H7 (cell line): ENCODE data around the gene CD4. TPM values are rescaled to one million over a fixed set of nuclear protein-coding genes. Genes with fewer than 3 reads are reported as not detected.

Source experiments
- DNase-seq: peaks from one replicate; pipeline ENCODE4 v3.0.0; 2012
- H3K27me3 ChIP-seq: 2 replicates; pipeline ENCODE4 v1.6.0; 2011; ENCODE audit warnings: mild to moderate bottlenecking, low read length; ENCODE audit not compliant: control insufficient read depth, insufficient read depth
- H3K36me3 ChIP-seq: replicated peaks from 2 replicates; pipeline ENCODE4 v1.5.1; 2011; ENCODE audit warnings: low read length; ENCODE audit not compliant: control insufficient read depth, insufficient read depth
- H3K4me3 ChIP-seq: 2 replicates; pipeline ENCODE4 v1.5.1; 2011; ENCODE audit warnings: low read depth, mild to moderate bottlenecking, control low read depth, low read length, moderate library complexity; ENCODE audit not compliant: insufficient read depth
- total RNA-seq: library from RNA; depleted of rRNA; stranded (reverse); fragments of >200 nt; shearing (Covaris generic); gene quantifications from 2 replicates; pipeline ENCODE4 v1.2.3, GENCODE V29; 2014

Gene CD4
- total RNA-seq, 1 experiment from 2014 or later: 0.66 TPM

DNA sequence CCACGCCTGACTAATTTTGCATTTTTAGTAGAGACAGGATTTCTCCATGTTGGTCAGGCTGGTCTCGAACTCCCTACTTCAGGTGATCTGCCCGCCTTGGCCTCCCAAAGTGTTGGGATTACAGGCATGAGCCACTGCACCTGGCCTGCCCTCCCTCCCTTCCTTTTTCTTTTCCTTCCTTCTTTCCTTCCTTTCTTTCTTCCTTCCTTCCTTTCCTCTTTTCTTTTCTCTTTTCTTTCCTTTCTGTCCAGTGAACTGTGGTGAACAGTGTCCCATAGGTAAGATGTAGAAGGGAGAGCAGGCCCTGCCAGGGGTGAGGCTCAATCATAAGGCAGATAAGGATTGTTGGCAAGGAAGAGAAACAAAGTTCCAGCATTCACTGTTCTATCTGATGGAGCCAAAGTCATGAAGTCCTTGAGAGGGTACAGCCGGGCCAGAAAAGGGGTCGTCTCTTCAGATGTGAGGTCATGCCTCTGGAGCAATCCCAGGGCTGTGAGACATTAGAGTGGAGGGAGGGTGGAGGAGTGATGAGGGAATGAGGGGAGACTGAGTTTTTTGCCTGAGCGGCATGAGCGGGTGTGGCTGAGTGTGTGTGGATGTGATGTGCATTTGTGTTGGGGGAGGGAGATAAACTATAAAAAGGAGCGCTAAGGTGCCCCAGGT lies 32.2 kb upstream of the CD4 start:
- Histone ChIP-seq H3K27me3 (no peaks in the 10 kb centered on the region), H3K4me3 (no peak overlapping the region), H3K36me3 (no peaks in the 10 kb centered on the region)
- no peak for DNase-seq

DNA sequence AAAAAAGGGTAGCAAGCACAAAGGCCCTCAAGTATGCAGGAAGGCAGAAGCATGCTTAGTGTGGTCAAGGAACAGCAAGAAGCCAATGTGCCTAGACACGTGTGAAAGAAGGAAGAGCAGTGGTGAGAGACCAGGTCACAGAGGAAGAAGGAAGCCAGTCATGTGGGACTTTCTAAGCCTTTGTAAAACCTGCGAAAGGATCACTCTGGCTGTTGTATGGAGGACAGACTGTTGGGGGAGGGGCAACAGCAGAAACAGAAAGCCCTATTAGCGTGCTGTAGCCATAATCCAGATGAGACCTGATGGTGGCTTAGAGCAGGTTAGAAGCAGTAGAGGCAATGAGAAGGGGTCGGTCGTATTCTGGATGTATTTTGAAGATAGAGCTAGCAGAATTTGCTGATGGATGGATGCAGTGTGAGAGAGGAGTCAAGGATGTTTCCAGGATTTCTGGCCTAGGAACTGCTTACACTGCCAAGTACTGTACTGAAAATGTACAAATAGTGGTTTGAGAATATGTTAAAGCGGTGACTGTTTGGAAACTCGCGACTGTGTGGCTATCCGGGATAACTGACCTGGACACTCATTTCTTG lies 30.7 kb upstream of the CD4 start:
- H3K36me3 ChIP-seq: no peaks in the 10 kb centered on the region
- no peak for DNase-seq
- no peaks in the 10 kb centered on the region for H3K27me3 ChIP-seq
- H3K4me3 ChIP-seq: no peak overlapping the region

DNA sequence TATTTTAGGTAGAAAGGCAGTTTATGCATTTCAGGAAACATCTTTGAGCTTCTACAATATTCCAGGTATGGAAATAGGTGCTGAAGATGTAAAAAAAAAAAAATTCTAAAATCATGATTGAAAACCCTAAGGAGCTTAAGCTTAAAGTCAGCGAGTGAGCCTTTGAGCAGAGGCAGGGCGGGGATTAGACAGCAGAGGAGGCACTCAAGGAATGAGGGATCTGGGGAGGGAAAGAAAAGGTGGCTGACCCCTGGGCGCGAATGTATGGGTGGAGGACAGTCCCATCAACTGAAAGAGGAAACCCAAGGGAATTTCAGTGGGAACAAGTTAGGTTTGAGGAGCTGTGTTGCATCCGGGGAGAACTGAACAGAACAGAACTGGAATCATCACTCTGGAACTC lies 29.6 kb upstream of the CD4 start:
- Histone ChIP-seq H3K4me3 (no peak overlapping the region), H3K27me3 (no peaks in the 10 kb centered on the region), H3K36me3 (no peaks in the 10 kb centered on the region)
- no peak for DNase-seq

DNA sequence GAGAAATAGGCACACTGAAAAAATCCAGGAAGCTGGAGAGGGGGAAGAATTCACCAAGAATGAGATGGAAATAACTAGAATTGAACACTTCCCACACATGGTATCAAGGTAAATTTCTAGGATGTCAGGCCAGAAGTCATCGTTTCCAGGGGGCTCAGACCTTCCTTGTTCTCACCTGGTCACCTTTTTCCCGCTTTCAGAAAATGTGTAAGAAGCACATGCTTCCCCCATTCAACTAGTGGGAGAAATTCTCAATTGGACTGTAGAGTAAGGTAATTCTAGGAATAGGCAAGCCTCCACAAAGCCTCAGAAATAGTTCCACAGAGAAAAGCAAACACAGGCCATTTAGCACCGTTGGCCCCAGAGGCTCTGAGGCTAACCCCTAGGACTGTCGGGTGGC lies 25.9 kb upstream of the CD4 start:
- no peak for DNase-seq
- no peak overlapping the region for H3K4me3 ChIP-seq

DNA sequence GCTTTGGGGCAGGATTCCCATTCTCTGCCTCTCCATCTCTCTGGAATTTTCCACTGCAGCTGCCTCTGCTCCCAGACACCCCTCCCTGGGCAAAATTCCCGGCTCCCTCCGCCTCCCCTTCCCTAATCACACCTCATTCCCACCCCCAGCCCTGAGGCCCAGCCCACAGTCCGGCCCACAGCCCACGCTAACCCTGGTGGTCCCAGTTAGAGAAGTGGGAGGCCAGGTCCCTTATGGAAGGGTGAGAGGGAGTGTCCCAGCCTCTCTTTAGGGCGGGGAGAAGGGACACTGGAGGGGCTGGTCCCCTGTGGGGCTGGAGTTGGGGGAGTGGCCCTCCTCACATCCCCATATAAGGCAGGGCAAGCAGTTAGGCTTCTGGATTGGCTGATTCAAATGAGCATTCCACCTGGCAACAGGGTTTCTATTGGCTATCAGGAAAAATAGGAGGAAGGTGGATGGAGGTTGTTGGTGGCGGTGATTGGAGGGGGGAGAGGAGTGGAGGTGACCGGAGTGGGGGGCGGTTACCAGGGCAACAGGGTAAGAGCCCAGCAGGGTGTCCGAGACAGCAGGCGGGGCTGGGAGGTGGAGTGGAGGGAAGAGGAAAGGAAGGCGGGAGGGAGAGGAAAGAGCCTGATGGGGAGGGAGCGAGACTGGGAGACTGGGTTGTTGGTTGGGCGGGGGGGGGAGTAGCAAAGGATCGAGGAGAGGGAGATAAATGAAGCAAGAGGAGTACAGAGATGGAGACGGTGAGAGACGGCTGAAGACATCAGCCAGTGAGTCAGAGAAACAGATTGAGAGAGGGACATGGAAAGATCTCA lies 25.1 kb upstream of the CD4 start:
- Histone ChIP-seq H3K4me3 (peak overlapping the region; percentile 20), H3K36me3 (no peaks in the 10 kb centered on the region), H3K27me3 (peaks cover 10% of the 10 kb centered on the region)
- peak; percentile 96 for DNase-seq

More for the DNA sequence above, 25.9 kb upstream of the CD4 start:
- Histone ChIP-seq H3K36me3 (no peaks in the 10 kb centered on the region), H3K27me3 (peaks cover 9% of the 10 kb centered on the region)

DNA sequence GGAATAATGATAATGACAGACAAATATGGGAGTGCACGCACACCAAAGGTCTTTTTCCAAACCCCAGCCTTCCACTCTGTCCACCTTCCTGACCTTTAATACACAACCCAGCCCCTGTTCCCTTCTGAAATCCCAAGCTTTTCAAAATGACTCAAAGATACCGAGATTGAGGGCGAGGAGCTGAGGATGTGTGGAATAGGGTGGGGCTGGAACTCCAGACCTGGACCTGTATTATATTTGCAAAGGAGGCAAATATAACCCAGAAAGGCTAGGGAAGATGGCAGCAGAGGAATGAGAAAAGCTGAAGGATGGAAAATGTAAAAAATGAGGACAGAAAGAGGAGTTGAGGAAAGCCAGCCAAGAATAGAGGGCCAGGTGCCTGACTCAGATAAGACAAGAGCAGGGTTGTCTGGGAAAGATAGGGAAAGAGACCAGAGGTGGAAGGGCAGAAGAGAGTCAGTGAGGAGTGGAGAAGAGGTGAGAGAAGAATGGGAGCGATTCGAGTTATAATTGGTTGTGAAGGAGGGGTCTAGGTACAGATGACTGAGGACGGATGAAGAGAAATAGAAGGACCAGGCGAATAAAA lies 24.2 kb upstream of the CD4 start:
- peak overlapping the region; percentile 84 for H3K4me3 ChIP-seq
- peaks cover 10% of the 10 kb centered on the region for H3K27me3 ChIP-seq
- DNase-seq: no peak
- peaks cover 2% of the 10 kb centered on the region for H3K36me3 ChIP-seq

DNA sequence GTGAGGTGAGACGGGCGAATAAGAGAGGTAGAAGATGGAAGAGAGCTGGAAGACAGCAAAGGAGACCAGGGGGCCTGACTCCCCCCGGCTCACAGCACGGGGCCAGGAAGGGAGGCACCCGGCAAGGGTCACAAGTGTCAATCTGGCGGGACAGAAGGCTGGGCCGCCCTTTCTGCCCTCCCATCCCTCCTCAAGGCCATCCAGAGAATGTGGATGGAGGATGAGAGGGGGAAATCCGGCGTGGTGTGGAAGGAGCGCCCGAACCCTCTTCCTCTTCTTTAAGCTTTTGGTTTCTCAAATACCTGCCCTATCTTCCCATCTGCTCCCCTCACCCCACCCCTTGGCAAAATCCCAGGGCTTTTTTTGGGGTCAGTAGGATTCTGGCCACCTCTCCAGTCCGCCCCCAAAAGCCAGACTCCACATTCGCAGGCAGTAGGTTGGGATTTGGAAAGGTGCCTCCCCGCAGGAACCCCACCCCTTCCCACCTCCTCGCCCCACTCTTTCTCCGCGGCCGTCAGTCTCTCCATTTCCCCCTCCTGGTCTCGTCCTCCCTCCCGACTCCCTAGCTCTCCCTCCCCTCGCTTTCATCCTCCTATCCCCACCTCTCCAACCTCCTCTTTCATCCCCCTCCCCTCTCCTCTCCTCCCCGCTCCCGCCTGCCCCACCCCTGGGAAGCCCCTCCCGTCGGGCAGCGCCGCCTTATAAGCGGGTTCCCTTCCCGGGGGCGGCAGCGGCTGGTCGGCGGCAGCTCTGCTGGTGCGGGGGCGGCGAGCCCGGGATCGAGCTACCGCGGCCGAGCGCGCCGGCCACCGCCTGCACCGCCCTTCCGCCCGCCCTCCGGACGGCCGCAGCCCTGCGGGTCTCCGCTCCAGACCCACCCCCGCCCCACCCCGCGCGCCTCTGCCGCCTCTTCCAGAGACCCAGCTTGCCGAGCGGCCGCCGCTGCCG lies 23.4 kb upstream of the CD4 start, which contains the start of gene PTMS:
PTMS (plus strand) TSS at position 730 of the 948 bp plus-strand sequence. CDS start 343 bp downstream, outside the sequence.
- peak; percentile 96 for DNase-seq
- H3K27me3 ChIP-seq: peaks cover 10% of the 10 kb centered on the region
- H3K36me3 ChIP-seq: peaks cover 2% of the 10 kb centered on the region
- H3K4me3 ChIP-seq: peak within 1 kb of the TSS; percentile 84

DNA sequence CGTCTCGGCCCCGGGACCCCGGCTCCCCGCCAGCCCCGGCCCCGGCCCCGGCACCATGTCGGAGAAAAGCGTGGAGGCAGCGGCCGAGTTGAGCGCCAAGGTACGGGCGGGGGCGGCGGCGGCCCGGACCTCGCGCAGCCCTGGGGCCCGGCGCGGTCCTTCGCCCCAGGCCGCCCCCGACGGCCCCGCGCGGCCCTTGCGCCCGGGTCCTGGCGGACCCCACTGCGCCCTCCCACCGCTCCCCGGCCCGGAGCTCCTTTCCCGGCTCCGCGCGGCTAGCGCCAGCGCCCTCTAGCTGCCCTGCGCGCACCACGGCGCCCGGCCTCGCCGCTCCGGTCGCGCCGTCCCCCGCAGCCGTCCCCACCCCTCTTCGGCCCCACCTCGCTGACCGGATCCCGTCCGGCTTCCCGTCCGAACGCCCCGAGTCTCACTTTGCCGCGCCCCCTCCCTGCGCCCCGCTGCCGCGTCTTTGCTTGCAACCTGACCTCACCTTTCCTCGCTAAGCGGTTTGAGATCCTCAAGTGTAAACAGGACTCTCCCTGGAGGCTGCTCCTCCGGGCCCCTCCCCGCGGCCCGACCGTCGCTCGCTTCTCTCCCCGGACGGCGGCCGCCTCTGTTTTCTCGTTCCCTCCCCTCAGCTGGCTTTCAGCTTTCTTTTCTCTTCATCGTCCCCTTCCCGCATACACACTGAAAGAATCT lies 22.5 kb upstream of the CD4 start:
- peaks cover 16% of the 10 kb centered on the region for H3K27me3 ChIP-seq
- DNase-seq: peak; percentile 91
- peaks cover 3% of the 10 kb centered on the region for H3K36me3 ChIP-seq
- H3K4me3 ChIP-seq: peak overlapping the region; percentile 84

DNA sequence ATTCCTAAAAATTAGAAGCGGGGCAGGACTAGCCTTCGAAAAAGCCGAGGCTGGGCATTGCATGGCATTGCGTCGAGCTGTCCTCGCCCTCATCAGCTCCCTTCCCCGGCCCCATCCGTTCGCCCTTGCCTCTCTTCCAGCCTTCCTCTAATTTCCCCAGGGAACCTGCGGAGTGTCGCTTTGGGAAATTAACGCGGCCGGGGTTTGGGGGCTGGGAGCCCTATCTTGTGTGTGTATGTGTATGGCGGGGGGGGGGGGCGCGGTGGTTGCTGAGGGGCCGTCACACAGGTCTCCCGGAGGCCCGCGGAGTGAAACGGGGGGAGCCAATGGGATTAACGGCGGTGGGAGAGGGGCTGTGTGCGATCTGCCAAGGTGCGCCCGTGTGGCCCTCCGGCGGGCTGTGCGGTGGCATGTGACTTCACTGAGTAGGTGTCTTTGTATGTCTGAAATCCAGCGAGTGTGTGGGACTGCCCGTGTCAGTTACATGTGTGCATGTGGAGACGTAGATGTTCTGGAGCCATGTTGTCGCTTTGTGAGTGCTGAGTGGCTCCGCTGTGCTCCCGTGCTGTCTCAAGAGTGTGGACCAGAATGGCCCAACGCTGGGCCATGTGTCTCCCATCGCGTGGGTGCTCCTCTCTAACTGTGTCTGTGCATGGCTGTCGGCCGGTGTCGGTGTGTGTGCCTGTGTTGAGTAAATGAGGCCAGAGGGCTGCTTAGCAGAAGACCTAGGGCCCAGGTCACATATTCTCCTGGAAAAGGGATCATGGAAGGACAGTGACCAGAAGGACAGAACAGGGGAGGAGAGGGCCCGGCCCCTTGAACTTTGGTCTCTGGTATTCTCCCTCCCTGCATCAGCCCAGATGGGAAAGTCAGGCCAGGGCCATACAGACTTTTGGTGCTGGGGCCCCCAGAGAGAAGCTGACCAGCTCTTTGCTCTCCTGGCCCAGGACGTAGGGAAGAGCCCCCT lies 21.7 kb upstream of the CD4 start:
- DNase-seq: peak; percentile 70
- Histone ChIP-seq H3K4me3 (peak overlapping the region; percentile 84), H3K27me3 (peaks cover 25% of the 10 kb centered on the region), H3K36me3 (peaks cover 3% of the 10 kb centered on the region)

DNA sequence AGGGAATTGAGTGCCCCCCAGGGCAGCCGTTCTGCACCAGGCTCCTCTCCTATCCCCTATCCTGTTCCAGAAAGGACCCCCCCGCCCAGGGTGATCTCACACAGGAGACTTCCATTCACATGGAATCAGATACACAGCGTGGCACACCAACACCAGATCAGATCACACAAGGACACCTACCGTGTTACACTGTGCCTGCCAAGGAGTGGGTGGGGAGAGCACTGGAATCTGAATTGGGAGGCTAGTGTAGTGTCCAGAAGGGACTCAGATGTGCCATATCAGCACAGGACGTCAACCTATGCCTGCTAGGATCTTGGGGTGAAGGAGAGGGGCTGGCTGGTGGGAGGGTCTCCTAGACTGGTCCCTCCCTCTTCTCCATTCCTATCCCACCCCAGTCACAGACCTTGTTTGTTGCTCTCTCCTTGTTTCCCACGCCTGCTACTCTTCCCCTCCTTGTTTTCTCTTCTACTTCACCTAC lies 20.9 kb upstream of the CD4 start:
- Histone ChIP-seq H3K4me3 (peak overlapping the region; percentile 84), H3K36me3 (peaks cover 3% of the 10 kb centered on the region), H3K27me3 (peaks cover 33% of the 10 kb centered on the region)
- peak; percentile 74 for DNase-seq

DNA sequence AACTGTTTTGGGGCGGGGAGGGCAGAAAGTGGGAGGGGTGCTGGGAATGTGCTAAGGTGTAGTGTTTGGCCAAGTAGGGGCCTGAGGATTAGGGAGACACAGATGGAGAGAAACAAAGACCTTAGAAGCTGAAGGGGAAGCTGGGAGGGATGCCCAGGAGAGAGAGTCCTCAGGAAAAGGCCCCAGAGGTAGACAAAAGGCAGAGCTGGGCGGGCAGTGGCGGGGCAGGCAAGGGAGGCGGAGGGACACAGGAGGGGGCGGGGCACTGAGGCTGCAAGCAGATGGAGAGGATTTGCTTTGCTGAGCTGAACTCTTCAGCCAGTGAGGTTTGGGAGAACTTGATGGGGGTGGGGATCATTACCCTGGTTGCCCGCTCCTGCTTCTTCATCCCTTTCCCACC lies 20.3 kb upstream of the CD4 start:
- peaks cover 3% of the 10 kb centered on the region for H3K36me3 ChIP-seq
- H3K4me3 ChIP-seq: peak overlapping the region; percentile 84; the same call in 1 of the 2 replicates
- peaks cover 38% of the 10 kb centered on the region for H3K27me3 ChIP-seq
- peak; percentile 92 for DNase-seq

DNA sequence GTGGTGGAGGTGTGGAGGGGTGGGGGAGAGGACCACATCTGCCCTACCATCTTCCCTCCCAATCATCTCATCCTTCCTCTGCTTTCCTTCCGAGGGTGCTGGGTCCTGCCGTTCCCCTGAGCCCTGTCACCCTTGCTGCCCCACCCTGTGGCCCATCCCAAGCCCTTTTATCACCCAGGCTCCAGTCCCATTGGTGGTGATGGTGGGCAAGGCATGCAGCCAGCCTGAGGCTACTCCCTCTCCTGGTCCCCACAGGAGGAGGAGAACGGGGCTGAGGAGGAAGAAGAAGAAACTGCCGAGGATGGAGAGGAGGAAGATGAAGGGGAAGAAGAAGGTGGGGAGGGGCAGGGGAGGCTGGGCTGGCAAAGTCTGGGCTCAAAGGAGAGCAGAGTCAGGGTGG lies 19.7 kb upstream of the CD4 start:
- no peak overlapping the region for H3K4me3 ChIP-seq
- H3K36me3 ChIP-seq: peaks cover 3% of the 10 kb centered on the region
- H3K27me3 ChIP-seq: peaks cover 45% of the 10 kb centered on the region
- no peak for DNase-seq
